Measurements from ENCODE around the gene ZNF107. TPM values are rescaled to one million over a fixed set of nuclear protein-coding genes. Genes with fewer than 3 reads are reported as not detected.
"Not testable (repeated sequence)": the region's sequence is repeated elsewhere in the genome, so short reads cannot be mapped to it uniquely, and the experiment has no call there.

Gene ZNF107
- total RNA-seq, 2 experiments from 2014 or later, result 17.8 to 25.6 TPM

DNA sequence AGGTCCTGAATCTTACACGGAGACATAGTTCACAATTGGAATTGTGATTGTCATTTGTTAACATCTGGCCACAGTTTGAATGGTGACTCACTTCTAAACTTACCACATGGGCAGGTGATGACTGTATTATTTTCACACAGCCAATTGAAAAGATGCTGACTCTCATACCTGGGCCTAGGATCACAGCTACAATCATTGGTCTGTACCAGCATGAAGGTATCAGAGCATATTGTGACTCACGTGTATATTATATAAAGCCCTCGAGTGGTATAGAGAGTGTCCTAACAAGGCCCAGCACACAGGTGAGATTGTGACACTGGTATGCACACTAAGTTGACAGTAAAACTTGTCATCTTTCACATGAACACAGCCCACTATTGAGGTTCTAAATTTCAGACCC, 9.4 kb upstream of the ZNF107 start:
- Mint-ChIP-seq H3K4me3 (no peak overlapping the region), H3K9me3 (ENCODE audit: low read depth) (peaks cover 24% of the 10 kb centered on the region), H3K4me1 (no peaks in the 10 kb centered on the region), H3K27ac (no peak overlapping the region), H3K36me3 (peaks cover 4% of the 10 kb centered on the region), H3K27me3 (no peaks in the 10 kb centered on the region)
- CTCF ChIA-PET, result no interaction called here
- no peak for DNase-seq
- no peak for ATAC-seq

DNA sequence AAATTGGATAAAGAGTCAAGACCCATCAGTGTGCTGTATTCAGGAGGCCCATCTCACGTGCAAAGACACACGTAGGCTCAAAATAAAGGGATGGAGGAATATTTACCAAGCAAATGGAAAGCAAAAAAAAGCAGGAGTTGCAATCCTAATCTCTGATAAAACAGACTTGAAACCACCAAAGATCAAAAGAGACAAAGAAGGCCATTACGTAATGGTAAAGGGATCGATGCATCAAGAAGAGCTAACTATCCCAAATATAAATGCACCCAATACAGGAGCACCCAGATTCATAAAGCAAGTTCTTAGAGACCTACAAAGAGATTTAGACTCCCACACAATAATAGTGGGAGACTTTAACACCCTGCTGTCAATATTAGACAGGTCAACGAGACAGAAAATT, 3.8 kb upstream of the ZNF107 start:
- DNase-seq, H3K27me3 Mint-ChIP-seq, H3K4me3 Mint-ChIP-seq, H3K4me1 Mint-ChIP-seq, ATAC-seq, H3K27ac Mint-ChIP-seq, CTCF ChIA-PET: not testable (repeated sequence)
- H3K9me3 Mint-ChIP-seq (ENCODE audit: low read depth), result peaks cover 23% of the 10 kb centered on the region
- peaks cover 26% of the 10 kb centered on the region for H3K36me3 Mint-ChIP-seq

DNA sequence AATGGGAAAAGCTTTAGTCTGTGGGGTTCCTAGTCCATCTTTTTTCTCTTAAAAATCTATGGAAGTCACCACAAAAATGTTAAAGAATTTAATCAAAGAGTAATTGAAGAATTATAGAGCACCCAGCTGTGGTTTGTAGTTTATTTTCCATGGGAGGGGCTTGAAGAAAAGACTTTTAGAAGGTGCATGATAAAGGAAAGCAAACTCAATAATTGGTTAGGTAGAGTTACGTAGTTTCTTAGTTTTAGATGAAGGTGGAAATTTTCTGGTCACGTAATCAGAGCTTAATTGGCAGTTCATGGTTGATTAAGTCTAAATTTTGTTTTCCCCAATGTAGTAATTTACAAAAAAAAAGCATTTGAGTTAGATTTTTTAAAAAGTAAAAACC, 724 bp downstream of the ZNF107 start:
- DNase-seq (no peak), ATAC-seq (no peak)
- Mint-ChIP-seq H3K4me3 (peak overlapping the region; percentile 95), H3K27me3 (no peaks in the 10 kb centered on the region), H3K9me3 (ENCODE audit: low read depth) (peaks cover 20% of the 10 kb centered on the region), H3K36me3 (peaks cover 65% of the 10 kb centered on the region), H3K4me1 (peaks cover 29% of the 10 kb centered on the region), H3K27ac (peak overlapping the region; percentile 99)
- CTCF ChIA-PET, result interaction anchor here (1.3 to 1.5 kb wide), 2 partner anchors 353 to 359 kb away, joined by 3 to 5 read pairs; partner anchors contain the start of gene ZNF736

DNA sequence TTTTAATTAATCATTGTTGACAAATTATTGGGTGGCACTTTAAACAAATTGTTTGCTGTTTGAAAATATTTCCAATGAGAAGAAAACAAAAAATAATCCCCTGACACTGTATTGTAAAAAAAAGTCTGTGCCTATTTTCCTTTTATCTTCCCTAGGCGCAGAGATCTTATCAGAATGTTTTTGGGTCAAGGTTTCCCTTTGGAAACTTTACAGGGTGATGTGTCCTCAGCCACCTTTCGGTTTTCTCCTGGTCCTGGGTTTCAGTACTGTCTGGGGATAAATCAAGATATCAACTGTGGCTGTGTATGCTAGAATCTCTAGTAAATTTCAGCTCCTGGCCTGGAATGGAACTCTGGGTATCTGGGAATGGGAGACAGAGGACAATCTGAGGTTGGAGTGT, 1.4 kb downstream of the ZNF107 start:
- Mint-ChIP-seq H3K4me3 (peak overlapping the region; percentile 95), H3K9me3 (ENCODE audit: low read depth) (peaks cover 17% of the 10 kb centered on the region), H3K27me3 (no peaks in the 10 kb centered on the region), H3K36me3 (peaks cover 71% of the 10 kb centered on the region), H3K4me1 (peaks cover 31% of the 10 kb centered on the region), H3K27ac (peak overlapping the region; percentile 99)
- DNase-seq, result no peak
- CTCF ChIA-PET, result no interaction called here
- no peak for ATAC-seq

DNA sequence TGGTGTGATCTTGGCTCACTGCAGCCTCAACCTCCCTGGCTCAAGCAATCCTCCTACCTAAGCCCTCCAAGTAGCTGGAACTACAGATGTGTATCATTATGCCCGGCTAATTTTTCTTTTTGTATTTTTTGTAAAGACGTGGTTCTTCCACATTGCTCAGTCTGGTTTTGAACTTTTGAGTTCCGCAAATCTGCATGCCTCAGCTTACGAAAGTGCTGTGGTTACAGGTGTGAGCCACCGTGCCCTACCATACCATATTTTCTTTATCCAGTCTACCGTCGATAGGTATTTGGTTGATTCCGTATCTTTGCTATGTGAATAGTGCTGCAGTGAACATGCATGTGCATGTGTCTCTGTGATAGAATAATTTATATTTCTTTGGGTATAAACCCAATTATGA, 6.5 kb downstream of the ZNF107 start:
- DNase-seq, result no peak
- H3K36me3 Mint-ChIP-seq, result peaks cover 92% of the 10 kb centered on the region
- CTCF ChIA-PET, result interaction anchor here (0.5 kb wide), 1 partner anchor 28 kb away, joined by 4 read pairs; no protein-coding TSS in a partner anchor
- H3K27me3 Mint-ChIP-seq, result no peaks in the 10 kb centered on the region
- ATAC-seq, result no peak
- H3K9me3 Mint-ChIP-seq (ENCODE audit: low read depth), result peaks cover 37% of the 10 kb centered on the region
- peaks cover 30% of the 10 kb centered on the region for H3K4me1 Mint-ChIP-seq
- H3K27ac Mint-ChIP-seq, result no peak overlapping the region
- H3K4me3 Mint-ChIP-seq, result no peak overlapping the region

DNA sequence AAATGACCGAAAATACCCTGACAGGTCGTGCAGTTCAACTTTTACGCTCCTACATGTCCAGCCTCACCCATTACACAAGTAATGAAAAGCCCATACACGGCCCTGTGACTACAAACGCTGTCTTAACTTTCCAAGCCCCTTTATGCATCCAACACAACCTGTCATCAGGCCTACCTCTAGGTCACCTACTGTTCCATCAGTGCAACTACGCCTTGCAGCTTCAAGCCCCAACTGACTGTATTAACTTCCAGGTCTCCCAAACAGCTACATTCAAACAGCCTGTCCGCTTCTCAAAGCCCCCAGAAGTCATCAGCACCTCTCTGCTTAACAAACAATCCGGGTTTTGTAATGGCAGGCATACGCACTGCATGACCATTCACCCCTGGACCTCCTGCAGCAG, 19.2 kb downstream of the ZNF107 start:
- peaks cover 39% of the 10 kb centered on the region for H3K9me3 Mint-ChIP-seq (ENCODE audit: low read depth)
- H3K27me3 Mint-ChIP-seq, result no peaks in the 10 kb centered on the region
- DNase-seq (no peak), ATAC-seq (no peak)
- CTCF ChIA-PET, result no interaction called here
- no peak overlapping the region for H3K4me3 Mint-ChIP-seq
- no peaks in the 10 kb centered on the region for H3K36me3 Mint-ChIP-seq
- no peak overlapping the region for H3K27ac Mint-ChIP-seq
- peaks cover 27% of the 10 kb centered on the region for H3K4me1 Mint-ChIP-seq

DNA sequence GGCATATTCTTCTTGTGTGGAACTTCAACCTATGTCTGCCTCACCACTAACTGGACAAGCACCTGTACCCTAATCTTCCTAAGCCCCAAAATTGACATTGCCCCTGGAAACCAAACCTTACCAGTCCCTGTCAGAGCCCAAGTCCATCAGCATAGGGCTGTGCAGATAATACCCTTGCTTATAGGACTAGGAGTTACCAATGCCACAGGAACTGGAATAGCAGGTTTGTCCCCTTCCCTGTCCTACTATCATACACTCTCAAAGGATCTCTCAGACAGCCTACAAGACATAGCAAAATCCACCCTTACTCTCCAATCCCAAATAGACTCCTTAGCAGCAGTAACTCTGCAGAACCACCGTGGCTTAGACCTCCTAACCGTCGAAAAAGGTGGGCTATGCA, 19.8 kb downstream of the ZNF107 start:
- DNase-seq (no peak), ATAC-seq (no peak)
- Mint-ChIP-seq H3K9me3 (ENCODE audit: low read depth) (peaks cover 39% of the 10 kb centered on the region), H3K4me3 (no peak overlapping the region), H3K27ac (no peak overlapping the region), H3K4me1 (peaks cover 27% of the 10 kb centered on the region), H3K27me3 (no peaks in the 10 kb centered on the region), H3K36me3 (peaks cover 6% of the 10 kb centered on the region)
- CTCF ChIA-PET, result no interaction called here

DNA sequence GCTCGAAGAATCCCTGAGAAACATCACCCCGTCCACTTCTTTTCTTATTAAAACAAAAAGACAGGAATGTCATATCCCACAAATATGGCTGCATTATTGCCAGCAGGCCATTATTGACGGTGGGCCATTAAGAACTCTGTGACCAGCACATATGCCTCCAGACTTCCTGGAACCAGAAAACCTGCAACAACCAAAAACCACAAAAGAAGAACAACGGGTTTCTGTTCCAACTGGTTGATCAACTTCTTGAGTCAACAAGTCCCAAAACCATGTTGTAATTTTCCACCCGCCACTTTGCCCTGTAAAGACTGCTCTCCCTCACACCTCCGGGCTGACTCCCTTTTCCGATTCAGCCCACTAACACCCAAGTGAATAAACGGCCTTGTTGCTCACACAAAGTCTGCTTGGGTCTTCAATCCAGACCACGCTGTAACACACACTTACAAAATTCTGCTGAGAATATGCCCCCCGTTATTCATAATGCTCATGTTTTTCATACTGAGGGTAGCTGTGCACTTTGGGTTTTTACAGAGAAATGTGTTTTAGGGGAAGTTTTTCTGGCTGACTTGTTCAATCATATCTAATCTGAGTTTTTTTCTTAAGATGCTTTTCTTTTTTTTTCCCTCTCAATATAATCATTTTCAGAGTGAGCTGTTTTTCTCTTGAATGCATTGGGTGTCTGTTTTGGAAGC, 20.7 kb downstream of the ZNF107 start:
- H3K4me3 Mint-ChIP-seq, result no peak overlapping the region
- no peak for DNase-seq

DNA sequence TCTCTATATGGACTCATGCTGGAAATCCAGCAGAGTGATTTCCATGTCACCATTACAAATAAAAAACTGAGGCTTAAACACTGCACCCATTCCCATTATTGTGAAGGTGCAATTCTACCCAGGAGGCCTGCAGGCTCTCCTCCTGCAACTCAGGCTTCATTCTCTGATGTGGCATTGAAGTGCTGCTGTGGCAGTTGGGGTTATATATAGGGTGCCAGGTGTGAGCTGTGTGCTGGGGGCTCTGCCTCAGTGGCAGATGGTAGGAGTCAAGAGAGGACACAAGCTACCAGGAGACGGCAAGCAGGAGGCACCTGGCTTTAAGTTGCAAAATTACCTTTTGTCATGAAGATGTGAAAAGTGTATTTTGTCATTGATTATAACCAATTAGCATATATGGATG, 21.3 kb downstream of the ZNF107 start:
- CTCF ChIA-PET, result no interaction called here

More for the DNA sequence above, 20.7 kb downstream of the ZNF107 start:
- Mint-ChIP-seq H3K27me3 (no peaks in the 10 kb centered on the region), H3K36me3 (peaks cover 15% of the 10 kb centered on the region), H3K4me1 (peaks cover 27% of the 10 kb centered on the region), H3K27ac (no peak overlapping the region), H3K9me3 (ENCODE audit: low read depth) (peaks cover 39% of the 10 kb centered on the region)
- no peak for ATAC-seq
- CTCF ChIA-PET, result no interaction called here

DNA sequence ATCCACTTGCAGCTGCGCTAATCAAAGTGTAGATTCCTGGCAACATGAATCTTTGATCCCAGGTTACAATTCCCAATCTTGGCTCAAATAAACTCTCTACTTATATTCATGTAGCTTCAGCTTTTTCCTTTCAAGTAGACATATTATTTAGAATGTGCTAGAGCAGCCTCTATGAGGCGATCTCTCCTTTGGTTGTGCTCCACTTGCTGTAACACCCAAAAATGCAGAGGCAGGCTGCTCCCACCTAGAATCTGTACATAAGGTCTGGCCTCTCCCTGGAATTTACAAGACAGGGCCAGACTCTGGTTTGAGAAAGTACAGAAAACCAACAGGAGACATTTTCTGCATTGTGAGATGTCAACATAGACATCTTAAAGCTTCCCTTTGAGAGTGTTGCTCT, 23.1 kb downstream of the ZNF107 start:
- Mint-ChIP-seq H3K27me3 (no peaks in the 10 kb centered on the region), H3K9me3 (ENCODE audit: low read depth) (peaks cover 42% of the 10 kb centered on the region), H3K36me3 (peaks cover 31% of the 10 kb centered on the region), H3K4me1 (peaks cover 27% of the 10 kb centered on the region), H3K27ac (no peak overlapping the region), H3K4me3 (no peak overlapping the region)
- ATAC-seq (no peak), DNase-seq (no peak)
- CTCF ChIA-PET, result interaction anchor here (1.5 kb wide), 1 partner anchor 10 kb away, joined by 5 read pairs; no protein-coding TSS in a partner anchor

More for the DNA sequence above, 21.3 kb downstream of the ZNF107 start:
- Mint-ChIP-seq H3K27me3 (no peaks in the 10 kb centered on the region), H3K9me3 (ENCODE audit: low read depth) (peaks cover 39% of the 10 kb centered on the region), H3K36me3 (peaks cover 21% of the 10 kb centered on the region), H3K4me1 (peaks cover 27% of the 10 kb centered on the region), H3K27ac (no peak overlapping the region), H3K4me3 (no peak overlapping the region)
- ATAC-seq, result no peak
- DNase-seq, result no peak

DNA sequence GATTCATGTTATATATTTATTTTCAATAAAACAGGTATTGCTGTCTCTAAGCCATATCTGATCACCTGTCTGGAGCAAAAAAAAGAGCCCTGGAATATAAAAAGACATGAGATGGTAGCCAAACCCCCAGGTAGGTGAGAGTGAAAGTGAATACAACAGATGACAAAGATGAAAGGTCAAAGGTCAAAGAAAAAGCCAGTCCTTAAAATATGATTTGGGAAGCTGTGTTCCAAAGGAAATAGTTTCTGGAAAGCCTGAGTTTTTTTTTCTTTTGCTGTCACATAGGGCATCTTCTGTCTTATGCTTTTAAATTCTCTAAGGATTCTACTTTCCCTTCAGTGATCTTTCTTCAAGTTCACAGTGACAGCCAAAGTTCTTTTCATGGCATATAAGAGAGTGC, 25.9 kb downstream of the ZNF107 start:
- ATAC-seq (no peak), DNase-seq (no peak)
- peaks cover 56% of the 10 kb centered on the region for H3K36me3 Mint-ChIP-seq
- no peak overlapping the region for H3K27ac Mint-ChIP-seq
- no peaks in the 10 kb centered on the region for H3K27me3 Mint-ChIP-seq
- CTCF ChIA-PET, result no interaction called here
- H3K9me3 Mint-ChIP-seq (ENCODE audit: low read depth), result peaks cover 22% of the 10 kb centered on the region
- H3K4me1 Mint-ChIP-seq, result peaks cover 5% of the 10 kb centered on the region
- H3K4me3 Mint-ChIP-seq, result no peak overlapping the region

DNA sequence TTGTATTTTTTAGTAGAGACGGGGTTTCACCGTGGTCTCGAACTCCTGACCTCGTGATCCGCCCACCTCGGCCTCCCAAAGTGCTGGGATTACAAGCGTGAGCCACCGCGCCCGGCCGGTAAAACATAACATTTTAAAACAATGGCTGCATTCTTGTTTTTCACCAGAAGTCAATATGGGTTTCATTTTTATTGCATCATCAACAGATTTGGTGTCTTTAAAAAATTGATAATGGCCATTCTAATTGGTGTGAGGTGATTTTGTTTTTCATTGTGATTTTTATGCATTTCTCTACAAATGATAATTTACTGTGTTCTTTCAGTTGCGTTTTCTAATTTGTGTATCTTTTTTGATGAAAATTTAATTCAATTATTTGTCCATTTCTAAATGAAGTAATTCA, 31.9 kb downstream of the ZNF107 start:
- not testable (repeated sequence) for H3K27me3 Mint-ChIP-seq
- H3K36me3 Mint-ChIP-seq, result peaks cover 73% of the 10 kb centered on the region

DNA sequence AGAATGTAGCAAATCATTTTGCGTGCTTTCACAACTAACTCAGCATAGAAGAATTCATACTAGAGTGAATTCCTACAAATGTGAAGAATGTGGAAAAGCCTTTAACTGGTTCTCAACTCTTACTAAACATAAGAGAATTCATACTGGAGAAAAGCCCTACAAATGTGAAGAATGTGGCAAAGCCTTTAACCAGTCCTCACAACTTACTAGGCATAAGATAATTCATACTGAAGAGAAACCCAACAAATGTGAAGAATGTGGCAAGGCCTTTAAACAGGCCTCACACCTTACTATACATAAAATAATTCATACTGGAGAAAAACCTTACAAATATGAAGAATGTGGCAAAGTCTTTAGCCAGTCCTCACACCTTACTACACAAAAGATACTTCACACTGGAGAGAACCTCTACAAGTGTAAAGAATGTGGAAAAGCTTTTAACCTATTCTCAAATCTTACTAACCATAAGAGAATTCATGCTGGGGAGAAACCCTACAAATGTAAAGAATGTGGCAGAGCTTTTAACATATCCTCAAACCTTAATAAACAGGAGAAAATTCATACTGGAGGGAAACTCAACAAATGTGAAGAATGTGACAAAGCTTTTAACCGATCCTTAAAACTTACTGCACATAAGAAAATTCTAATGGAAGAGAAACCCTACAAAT, 40.8 kb downstream of the ZNF107 start:
- DNase-seq, result no peak
- Mint-ChIP-seq H3K4me3 (no peak overlapping the region), H3K27me3 (no peaks in the 10 kb centered on the region), H3K9me3 (ENCODE audit: low read depth) (peaks cover 45% of the 10 kb centered on the region), H3K4me1 (no peaks in the 10 kb centered on the region), H3K36me3 (peaks cover 59% of the 10 kb centered on the region), H3K27ac (no peak overlapping the region)
- ATAC-seq, result no peak
- CTCF ChIA-PET, result no interaction called here

More for the DNA sequence above, 31.9 kb downstream of the ZNF107 start:
- DNase-seq, H3K27ac Mint-ChIP-seq, ATAC-seq, H3K4me1 Mint-ChIP-seq, H3K4me3 Mint-ChIP-seq: not testable (repeated sequence)
- CTCF ChIA-PET, result interaction anchor here (0.7 kb wide), 1 partner anchor 630 kb away, joined by 3 read pairs; no protein-coding TSS in a partner anchor
- peaks cover 12% of the 10 kb centered on the region for H3K9me3 Mint-ChIP-seq (ENCODE audit: low read depth)

DNA sequence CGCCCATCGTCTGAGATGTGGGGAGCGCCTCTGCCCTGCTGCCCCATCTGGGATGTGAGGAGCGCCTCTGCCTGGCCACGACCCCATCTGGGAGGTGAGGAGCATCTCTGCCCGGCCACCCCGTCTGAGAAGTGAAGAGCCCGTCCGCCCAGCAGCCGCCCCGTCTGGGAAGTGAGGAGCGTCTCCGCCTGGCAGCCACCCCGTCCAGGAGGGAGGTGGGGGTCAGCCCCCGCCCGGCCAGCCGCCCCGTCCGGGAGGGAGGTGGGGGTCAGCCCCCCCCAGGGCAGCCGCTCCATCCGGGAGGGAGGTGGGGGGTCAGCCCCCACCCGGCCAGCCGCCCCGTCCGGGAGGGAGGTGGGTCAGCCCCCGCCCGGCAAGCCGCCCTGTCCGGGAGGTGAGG, 52.0 kb downstream of the ZNF107 start:
- DNase-seq, H3K27ac Mint-ChIP-seq, H3K4me1 Mint-ChIP-seq, H3K27me3 Mint-ChIP-seq, H3K4me3 Mint-ChIP-seq, CTCF ChIA-PET, ATAC-seq: not testable (repeated sequence)
- Mint-ChIP-seq H3K9me3 (ENCODE audit: low read depth) (peaks cover 10% of the 10 kb centered on the region), H3K36me3 (peaks cover 14% of the 10 kb centered on the region)
